ENCODE results near the gene NUCB2.

The NUCB2 gene

GRCh38 chr11:17368551-17368950 lies 92.0 kb downstream of the NUCB2 start:
- Histone ChIP-seq H3K9me3 (ENCODE audit: control insufficient read depth, insufficient read depth, low read length) (peaks cover 44% of the 10 kb centered on the region), H3K36me3 (ENCODE audit: control insufficient read depth, insufficient read depth, low read length) (no peaks in the 10 kb centered on the region), H3K27me3 (ENCODE audit: control insufficient read depth, insufficient read depth, low read length) (no peaks in the 10 kb centered on the region), H3K27ac (ENCODE audit: low read depth, low read length) (no peak overlapping the region), H3K9ac (ENCODE audit: low read depth, low read length) (no peak overlapping the region), H3K4me1 (ENCODE audit: control insufficient read depth, insufficient read depth, low read length) (no peaks in the 10 kb centered on the region), H3K4me3 (ENCODE audit: low read depth, low read length) (no peak overlapping the region)

GRCh38 chr11:17369094-17369493 lies 92.6 kb downstream of the NUCB2 start:
- no peak overlapping the region for H3K4me3 ChIP-seq (ENCODE audit: low read depth, low read length)
- H3K4me1 ChIP-seq (ENCODE audit: control insufficient read depth, insufficient read depth, low read length) = no peaks in the 10 kb centered on the region
- H3K9ac ChIP-seq (ENCODE audit: low read depth, low read length) = no peak overlapping the region
- H3K27ac ChIP-seq (ENCODE audit: low read depth, low read length) = no peak overlapping the region
- H3K27me3 ChIP-seq (ENCODE audit: control insufficient read depth, insufficient read depth, low read length) = no peaks in the 10 kb centered on the region
- no peaks in the 10 kb centered on the region for H3K36me3 ChIP-seq (ENCODE audit: control insufficient read depth, insufficient read depth, low read length)
- peaks cover 46% of the 10 kb centered on the region for H3K9me3 ChIP-seq (ENCODE audit: control insufficient read depth, insufficient read depth, low read length)

DNA sequence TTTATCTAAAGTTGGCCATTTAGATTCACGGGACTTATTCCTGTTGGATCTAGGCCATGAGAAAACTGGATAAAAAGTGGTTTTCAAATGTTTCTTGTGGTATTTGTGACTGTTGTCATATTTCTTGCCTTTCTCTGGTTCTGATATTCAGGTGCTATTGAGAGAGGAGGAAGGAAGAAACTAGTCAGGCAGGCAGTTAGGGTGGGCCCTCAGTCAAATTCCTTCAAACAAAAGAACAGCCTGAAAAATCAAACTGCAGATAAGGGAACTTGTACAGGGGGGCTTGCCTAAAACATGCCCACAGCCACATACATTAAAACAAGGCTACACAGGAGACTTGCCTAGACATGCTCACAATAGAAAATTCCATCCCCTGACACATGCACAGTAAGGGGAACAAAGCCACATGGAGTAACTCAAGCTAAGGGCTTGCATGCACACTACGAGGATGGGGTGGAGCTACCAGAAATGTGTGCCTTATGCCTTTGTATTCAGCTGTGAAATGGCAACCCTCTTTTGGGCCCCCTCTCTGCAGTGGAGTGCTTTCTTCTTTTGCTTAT lies 93.2 kb downstream of the NUCB2 start:
- no peaks in the 10 kb centered on the region for H3K27me3 ChIP-seq (ENCODE audit: control insufficient read depth, insufficient read depth, low read length)
- H3K9ac ChIP-seq (ENCODE audit: low read depth, low read length) = no peak overlapping the region
- H3K27ac ChIP-seq (ENCODE audit: low read depth, low read length) = no peak overlapping the region
- H3K36me3 ChIP-seq (ENCODE audit: control insufficient read depth, insufficient read depth, low read length) = no peaks in the 10 kb centered on the region
- H3K4me3 ChIP-seq (ENCODE audit: low read depth, low read length) = no peak overlapping the region
- peaks cover 46% of the 10 kb centered on the region for H3K9me3 ChIP-seq (ENCODE audit: control insufficient read depth, insufficient read depth, low read length)
- H3K4me1 ChIP-seq (ENCODE audit: control insufficient read depth, insufficient read depth, low read length) = no peaks in the 10 kb centered on the region

DNA sequence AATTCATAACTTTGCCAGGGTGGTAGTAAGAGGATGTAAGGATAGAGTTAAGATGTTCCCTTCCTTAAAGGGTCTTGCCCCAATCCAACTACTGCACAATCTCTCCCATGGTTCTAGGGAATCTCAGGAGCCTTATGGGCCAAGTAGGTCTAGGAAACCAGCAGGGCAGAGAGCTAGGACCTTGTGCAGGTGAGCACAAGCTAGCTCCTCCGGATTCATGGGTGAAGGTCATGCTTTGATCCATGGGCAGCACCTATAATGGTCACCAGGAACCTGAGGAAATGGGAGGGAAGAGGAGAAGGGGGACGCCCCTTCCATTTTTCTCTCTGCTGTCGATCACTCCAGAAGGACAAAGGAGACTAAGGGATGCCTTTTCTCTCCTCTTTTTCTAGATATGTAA lies 95.1 kb downstream of the NUCB2 start:
- peaks cover 46% of the 10 kb centered on the region for H3K9me3 ChIP-seq (ENCODE audit: control insufficient read depth, insufficient read depth, low read length)
- no peak overlapping the region for H3K4me3 ChIP-seq (ENCODE audit: low read depth, low read length)
- H3K27me3 ChIP-seq (ENCODE audit: control insufficient read depth, insufficient read depth, low read length) = no peaks in the 10 kb centered on the region
- H3K9ac ChIP-seq (ENCODE audit: low read depth, low read length) = no peak overlapping the region
- H3K4me1 ChIP-seq (ENCODE audit: control insufficient read depth, insufficient read depth, low read length) = no peaks in the 10 kb centered on the region
- H3K27ac ChIP-seq (ENCODE audit: low read depth, low read length) = no peak overlapping the region
- H3K36me3 ChIP-seq (ENCODE audit: control insufficient read depth, insufficient read depth, low read length) = no peaks in the 10 kb centered on the region

GRCh38 chr11:17375547-17375946 lies 99.0 kb downstream of the NUCB2 start:
- no peaks in the 10 kb centered on the region for H3K27me3 ChIP-seq (ENCODE audit: control insufficient read depth, insufficient read depth, low read length)
- no peak overlapping the region for H3K9ac ChIP-seq (ENCODE audit: low read depth, low read length)
- no peak overlapping the region for H3K4me3 ChIP-seq (ENCODE audit: low read depth, low read length)
- no peaks in the 10 kb centered on the region for H3K4me1 ChIP-seq (ENCODE audit: control insufficient read depth, insufficient read depth, low read length)
- H3K9me3 ChIP-seq (ENCODE audit: control insufficient read depth, insufficient read depth, low read length) = peaks cover 46% of the 10 kb centered on the region
- H3K36me3 ChIP-seq (ENCODE audit: control insufficient read depth, insufficient read depth, low read length) = no peaks in the 10 kb centered on the region
- no peak overlapping the region for H3K27ac ChIP-seq (ENCODE audit: low read depth, low read length)

GRCh38 chr11:17376493-17376892 lies 100.0 kb downstream of the NUCB2 start:
- H3K9ac ChIP-seq (ENCODE audit: low read depth, low read length) = no peak overlapping the region
- no peaks in the 10 kb centered on the region for H3K27me3 ChIP-seq (ENCODE audit: control insufficient read depth, insufficient read depth, low read length)
- no peaks in the 10 kb centered on the region for H3K36me3 ChIP-seq (ENCODE audit: control insufficient read depth, insufficient read depth, low read length)
- no peak overlapping the region for H3K4me3 ChIP-seq (ENCODE audit: low read depth, low read length)
- H3K9me3 ChIP-seq (ENCODE audit: control insufficient read depth, insufficient read depth, low read length) = peaks cover 38% of the 10 kb centered on the region
- H3K4me1 ChIP-seq (ENCODE audit: control insufficient read depth, insufficient read depth, low read length) = no peaks in the 10 kb centered on the region
- no peak overlapping the region for H3K27ac ChIP-seq (ENCODE audit: low read depth, low read length)

DNA sequence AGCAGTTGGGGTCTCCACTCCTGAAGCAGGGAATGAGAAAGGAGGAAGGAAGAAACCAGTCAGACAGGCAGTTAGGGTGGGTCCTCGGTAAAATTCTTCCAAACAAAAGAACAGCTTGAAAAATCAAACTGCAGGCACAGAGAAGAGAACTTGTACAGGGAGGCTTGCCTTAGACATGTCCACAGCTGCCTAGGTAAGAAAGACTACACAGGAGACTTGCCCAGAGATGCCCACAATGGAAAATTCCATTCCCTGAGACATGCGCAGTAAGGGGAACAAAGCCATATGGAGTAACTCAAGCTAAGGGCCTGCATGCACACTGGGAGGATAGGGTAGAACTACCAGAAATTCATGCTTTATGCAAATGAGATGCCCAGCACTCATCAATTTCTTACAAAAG lies 102.1 kb downstream of the NUCB2 start:
- H3K27me3 ChIP-seq (ENCODE audit: control insufficient read depth, insufficient read depth, low read length) = no peaks in the 10 kb centered on the region
- H3K36me3 ChIP-seq (ENCODE audit: control insufficient read depth, insufficient read depth, low read length) = no peaks in the 10 kb centered on the region
- H3K9me3 ChIP-seq (ENCODE audit: control insufficient read depth, insufficient read depth, low read length) = peaks cover 16% of the 10 kb centered on the region
- no peak overlapping the region for H3K9ac ChIP-seq (ENCODE audit: low read depth, low read length)
- H3K4me3 ChIP-seq (ENCODE audit: low read depth, low read length) = no peak overlapping the region
- no peak overlapping the region for H3K27ac ChIP-seq (ENCODE audit: low read depth, low read length)
- H3K4me1 ChIP-seq (ENCODE audit: control insufficient read depth, insufficient read depth, low read length) = no peaks in the 10 kb centered on the region

DNA sequence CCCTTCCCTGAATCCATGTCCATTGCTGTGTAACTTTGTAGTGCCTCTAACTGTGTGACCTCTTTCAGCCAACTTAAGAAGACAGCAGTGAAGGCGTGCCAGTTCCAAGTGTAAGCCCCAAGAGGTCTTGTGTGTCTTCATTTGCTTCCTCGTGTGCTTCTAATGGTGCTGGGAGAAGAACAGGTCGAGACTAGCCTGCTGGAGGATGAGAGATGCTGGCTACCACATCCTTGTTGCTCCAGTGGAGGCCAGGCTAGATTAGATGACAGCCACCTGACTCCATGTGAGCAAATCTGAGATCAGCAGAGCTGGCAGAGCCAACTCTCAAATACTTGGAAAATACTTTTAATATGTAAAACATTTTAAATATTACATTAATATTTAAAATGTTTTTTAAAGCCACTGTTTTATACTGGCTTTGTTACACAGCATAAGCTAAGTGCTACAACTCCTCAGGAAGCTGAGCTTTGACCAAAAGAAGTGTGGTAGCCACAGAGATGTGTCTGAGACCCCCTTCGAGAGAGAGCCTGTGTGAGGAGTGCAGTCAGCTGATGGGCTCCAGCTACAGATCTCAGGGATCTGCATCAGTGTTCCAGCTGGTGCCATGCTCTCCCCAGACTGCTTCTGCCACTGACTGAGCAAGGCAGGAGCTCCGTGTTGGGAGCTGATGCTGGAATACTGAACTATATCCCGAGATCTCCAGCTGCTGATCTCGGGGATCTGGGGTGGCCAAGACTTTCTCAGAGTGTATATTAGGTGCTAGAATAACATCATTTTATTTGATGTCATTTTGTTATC lies 103.0 kb downstream of the NUCB2 start:
- Histone ChIP-seq H3K4me3 (ENCODE audit: low read depth, low read length) (no peak overlapping the region), H3K9ac (ENCODE audit: low read depth, low read length) (no peak overlapping the region), H3K27ac (ENCODE audit: low read depth, low read length) (no peak overlapping the region), H3K36me3 (ENCODE audit: control insufficient read depth, insufficient read depth, low read length) (no peaks in the 10 kb centered on the region), H3K4me1 (ENCODE audit: control insufficient read depth, insufficient read depth, low read length) (no peaks in the 10 kb centered on the region), H3K9me3 (ENCODE audit: control insufficient read depth, insufficient read depth, low read length) (peaks cover 15% of the 10 kb centered on the region; the same call in 1 of the 2 replicates), H3K27me3 (ENCODE audit: control insufficient read depth, insufficient read depth, low read length) (no peaks in the 10 kb centered on the region)

DNA sequence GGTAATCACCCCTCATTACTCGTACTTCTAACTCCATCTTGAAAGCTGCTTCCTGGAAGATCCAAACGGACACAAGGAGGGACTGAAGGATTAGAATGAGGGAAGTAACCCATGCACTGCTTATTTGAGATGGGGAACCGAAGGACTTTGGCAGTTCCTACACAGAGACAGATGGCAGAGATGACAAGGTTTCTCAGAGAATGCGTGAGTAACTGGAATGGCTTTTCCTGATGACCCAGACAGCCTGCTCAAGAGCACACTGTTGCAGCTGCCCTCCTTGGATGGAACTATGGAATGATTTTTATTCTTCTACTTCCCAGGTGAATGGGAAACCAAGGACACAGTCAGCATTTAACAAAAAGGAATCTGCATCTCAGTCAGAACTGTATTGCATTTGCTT lies 104.6 kb downstream of the NUCB2 start:
- H3K36me3 ChIP-seq (ENCODE audit: control insufficient read depth, insufficient read depth, low read length) = no peaks in the 10 kb centered on the region
- H3K4me3 ChIP-seq (ENCODE audit: low read depth, low read length) = no peak overlapping the region
- H3K9me3 ChIP-seq (ENCODE audit: control insufficient read depth, insufficient read depth, low read length) = peaks cover 15% of the 10 kb centered on the region; the same call in 1 of the 2 replicates
- no peaks in the 10 kb centered on the region for H3K27me3 ChIP-seq (ENCODE audit: control insufficient read depth, insufficient read depth, low read length)
- H3K27ac ChIP-seq (ENCODE audit: low read depth, low read length) = no peak overlapping the region
- H3K9ac ChIP-seq (ENCODE audit: low read depth, low read length) = no peak overlapping the region
- no peaks in the 10 kb centered on the region for H3K4me1 ChIP-seq (ENCODE audit: control insufficient read depth, insufficient read depth, low read length)
